GM12878 (cell line): ENCODE data around the gene TRMT44. TPM values are rescaled to one million over a fixed set of nuclear protein-coding genes. Genes with fewer than 3 reads are reported as not detected.

Experiments
- ATAC-seq: fragments of 200-7000 bp; cut with Tn5 transposase; 3 replicates; pipeline ENCODE4 v1.9.1; 2020; ENCODE audit warnings: mild to moderate bottlenecking, moderate library complexity
- BruUV-seq: library from RNA; stranded (reverse); fragments of 400-500 nt; replicated peaks from 2 replicates; lab custom pipeline; 2021; lab: Mats Ljungman, UMichigan
- CTCF ChIA-PET: fragments of 300-600 bp; sonication (Branson Sonifier 250); formaldehyde crosslinking; extraction: SDS; loops from one replicate; lab custom pipeline; 2021; ENCODE audit warnings: inconsistent platforms; lab: Yijun Ruan, JAX
- POLR2A ChIA-PET: fragments of 350-600 bp; formaldehyde crosslinking; extraction: SDS; loops from one replicate; lab custom pipeline; 2021; ENCODE audit warnings: inconsistent platforms; lab: Charles Lee
- RAD21 ChIA-PET: fragments of 300-600 bp; sonication (Branson Sonifier 250); formaldehyde crosslinking; loops from one replicate; lab custom pipeline; 2023; ENCODE audit warnings: antibody characterized with exemption; ENCODE audit not compliant: unreplicated experiment; lab: Charles Lee
- SMC1A ChIA-PET: fragments of 300-600 bp; sonication (Branson Sonifier 250); formaldehyde crosslinking; loops from one replicate; lab custom pipeline; 2023; ENCODE audit not compliant: unreplicated experiment, uncharacterized antibody; lab: Charles Lee
- DNase-seq: peaks from one replicate; pipeline ENCODE4 v3.0.0-alpha.2; 2011; ENCODE audit warnings: low read depth, low spot score
- FAIRE-seq: peaks from 3 replicates; lab custom pipeline; 2011; peaks lifted over from hg19 to GRCh38; lab: Jason Lieb, UNC
- H2AFZ ChIP-seq: 2 replicates; pipeline ENCODE4 v1.6.0; 2011; ENCODE audit warnings: low read depth, low read length, control low read depth; ENCODE audit not compliant: control insufficient read depth
- H3K27ac ChIP-seq: 2 replicates; pipeline ENCODE4 v1.5.1; 2011; ENCODE audit warnings: control low read depth; ENCODE audit not compliant: control insufficient read depth, insufficient read depth
- H3K27me3 ChIP-seq, 2 experiments: replicated peaks in 1 of 2; 2 replicates each; pipeline versions ENCODE4 v1.6.0 to v1.6.1; 2011; ENCODE audit warnings: low read length in 1 of 2; ENCODE audit not compliant: control insufficient read depth in 2 of 2, insufficient read depth in 2 of 2
- H3K36me3 ChIP-seq, 2 experiments: 2 replicates each; pipeline ENCODE4 v1.5.1; 2011; ENCODE audit warnings: low read length in 1 of 2; ENCODE audit not compliant: control insufficient read depth in 2 of 2, insufficient read depth in 2 of 2
- H3K4me1 ChIP-seq: 2 replicates; pipeline ENCODE4 v1.6.1; 2011; ENCODE audit warnings: mild to moderate bottlenecking, low read length, moderate library complexity, mixed read lengths; ENCODE audit not compliant: control insufficient read depth, insufficient read depth
- H3K4me2 ChIP-seq: 2 replicates; pipeline ENCODE4 v1.6.0; 2011; ENCODE audit warnings: control low read depth; ENCODE audit not compliant: control insufficient read depth, insufficient read depth
- H3K4me3 ChIP-seq: fragments of 200-600 bp; sonication (generic); 2 replicates; pipeline ENCODE4 v1.5.1; 2016
- H3K79me2 ChIP-seq: 2 replicates; pipeline ENCODE4 v1.6.0; 2011; ENCODE audit warnings: low read length; ENCODE audit not compliant: control insufficient read depth, insufficient read depth
- H3K9ac ChIP-seq: 2 replicates; pipeline ENCODE4 v1.8.0; 2011; ENCODE audit warnings: low read length, control low read depth, mixed read lengths; ENCODE audit not compliant: control insufficient read depth, insufficient read depth
- H3K9me3 ChIP-seq: replicated peaks from 3 replicates; pipeline ENCODE4 v1.5.1; 2011; ENCODE audit warnings: mild to moderate bottlenecking, low read length; ENCODE audit not compliant: control insufficient read depth, insufficient read depth
- H4K20me1 ChIP-seq: 2 replicates; pipeline ENCODE4 v1.6.0; 2011; ENCODE audit not compliant: control insufficient read depth, insufficient read depth
- BRCA1 ChIP-seq: IDR thresholded peaks from 2 replicates; pipeline ENCODE4 v1.6.1; 2011; ENCODE audit warnings: low read depth, low read length, improper control_type of control experiment
- CHD4 ChIP-seq: fragments of 200-600 bp; sonication (generic); IDR thresholded peaks from 2 replicates; pipeline ENCODE4 v1.6.1; 2016; ENCODE audit warnings: mild to moderate bottlenecking
- CREB1 ChIP-seq: IDR thresholded peaks from 2 replicates; pipeline ENCODE4 v1.6.1; 2012; ENCODE audit warnings: low read depth, mild to moderate bottlenecking, inconsistent platforms
- EED ChIP-seq: sonication (generic); IDR thresholded peaks from 2 replicates; pipeline ENCODE4 v1.6.1; 2016; ENCODE audit warnings: antibody characterized with exemption, low read depth
- HDGF ChIP-seq: fragments of 450-650 bp; IDR thresholded peaks from 2 replicates; pipeline ENCODE4 v1.6.1; 2016; ENCODE audit warnings: antibody characterized with exemption
- KDM1A ChIP-seq: fragments of 200-600 bp; sonication (generic); IDR thresholded peaks from 2 replicates; pipeline ENCODE4 v1.6.1; 2016; ENCODE audit warnings: borderline replicate concordance
- RELA ChIP-seq: fragments of 450-650 bp; IDR thresholded peaks from 2 replicates; pipeline ENCODE4 v1.8.0; 2014; ENCODE audit warnings: borderline replicate concordance; ENCODE audit not compliant: partially characterized antibody
- RUNX3 ChIP-seq: IDR thresholded peaks from 2 replicates; pipeline ENCODE4 v1.6.1; 2012; ENCODE audit warnings: low read length, inconsistent platforms
- ZBTB40 ChIP-seq: fragments of 450-650 bp; IDR thresholded peaks from 2 replicates; pipeline ENCODE4 v1.6.1; 2016; ENCODE audit warnings: mild to moderate bottlenecking, moderate library complexity, borderline replicate concordance
- ZNF207 ChIP-seq: fragments of 450-650 bp; IDR thresholded peaks from 2 replicates; pipeline ENCODE4 v1.6.1; 2014; ENCODE audit warnings: antibody characterized with exemption, mild to moderate bottlenecking, borderline replicate concordance
- ZNF217 ChIP-seq: fragments of 450-650 bp; IDR thresholded peaks from 2 replicates; pipeline ENCODE4 v1.6.1; 2017; ENCODE audit warnings: antibody characterized with exemption, mild to moderate bottlenecking
- ZNF622 ChIP-seq: fragments of 450-650 bp; IDR thresholded peaks from 2 replicates; pipeline ENCODE4 v1.6.1; 2017; ENCODE audit warnings: mild to moderate bottlenecking, inconsistent platforms
- ZZZ3 ChIP-seq: IDR thresholded peaks from 2 replicates; pipeline ENCODE4 v1.6.1; 2011; ENCODE audit warnings: low read depth; ENCODE audit not compliant: control insufficient read depth, insufficient read length
- WGBS: methylation state at CpG from one replicate; pipeline ENCODE4 v1.1.6; 2016; ENCODE audit warnings: low lambda C conversion rate; ENCODE audit not compliant: insufficient replicate concordance, insufficient coverage; ENCODE audit errors: missing lambda C conversion rate; 5-methylcytosine and 5-hydroxymethylcytosine counted together
- in situ Hi-C: fragments of 300-500 bp; cut with MboI; formaldehyde crosslinking; loops from 9 replicates; pipeline ENCODE4 v1.14.3; 2018; ENCODE audit warnings: mixed read lengths
- intact Hi-C: fragments of 100-400 bp; cut with micrococcal nuclease; formaldehyde crosslinking; loops from one replicate; pipeline ENCODE4 v1.14.2; 2022; ENCODE audit not compliant: unreplicated experiment
- polyA plus RNA-seq, 11 experiments: library from polyadenylated mRNA; depleted of rRNA in 4 of 11; unstranded in 6 of 11; stranded (reverse) in 5 of 11; fragments of >200 nt; fragmentation: Nextera tagmentation in 4 of 11; fragmentation: Illumina TruSeq in 1 of 11; extraction: Ambion mirVana in 4 of 11; extraction: Trizol in 1 of 11; gene quantifications; 1 replicate in 1 of 11; 2 replicates in 10 of 11; pipeline versions ENCODE4 v1.2.1 to v1.2.3, GENCODE V29; 2011 to 2016; ENCODE audit warnings: inconsistent platforms in 2 of 11, missing spikeins in 2 of 11, low read depth in 1 of 11
- total RNA-seq, 4 experiments: library from RNA; depleted of rRNA in 3 of 4; stranded (reverse); fragments of >200 nt in 3 of 4; fragmentation: Illumina TruSeq in 1 of 4; extraction: Trizol in 1 of 4; gene quantifications; 2 replicates each; pipeline versions ENCODE4 v1.2.1 to v1.2.3, GENCODE V29; 2013 to 2021
- TF ChIP-seq, protein P1 (sequence below): fragments of 450-650 bp; formaldehyde crosslinking; IDR thresholded peaks from 2 replicates; pipeline ENCODE4 v1.4.0; 2020; ENCODE audit warnings: mild to moderate bottlenecking, moderate library complexity
- TF ChIP-seq, protein P2 (sequence below): fragments of 450-650 bp; IDR thresholded peaks from 2 replicates; pipeline ENCODE4 v1.6.1; 2018; ENCODE audit warnings: borderline replicate concordance, mild to moderate bottlenecking; ENCODE audit not compliant: partially characterized antibody

TRMT44 gene
- total and polyA plus RNA-seq, 10 of the 15 experiments (the other 5 are each of a cell fraction or from before 2014, with no cell fraction given): 1.3 to 18.5 (median 10.1) TPM

GRCh38 chr4:8422327-8422726 lies 18.2 kb upstream of the TRMT44 start (continued):
- TF ChIP-seq ZNF207 (no peak), CREB1 (no peak), ZNF622 (no peak), ZNF217 (no peak), ZZZ3 (no peak)
- TF ChIP-seq, protein P1, sequence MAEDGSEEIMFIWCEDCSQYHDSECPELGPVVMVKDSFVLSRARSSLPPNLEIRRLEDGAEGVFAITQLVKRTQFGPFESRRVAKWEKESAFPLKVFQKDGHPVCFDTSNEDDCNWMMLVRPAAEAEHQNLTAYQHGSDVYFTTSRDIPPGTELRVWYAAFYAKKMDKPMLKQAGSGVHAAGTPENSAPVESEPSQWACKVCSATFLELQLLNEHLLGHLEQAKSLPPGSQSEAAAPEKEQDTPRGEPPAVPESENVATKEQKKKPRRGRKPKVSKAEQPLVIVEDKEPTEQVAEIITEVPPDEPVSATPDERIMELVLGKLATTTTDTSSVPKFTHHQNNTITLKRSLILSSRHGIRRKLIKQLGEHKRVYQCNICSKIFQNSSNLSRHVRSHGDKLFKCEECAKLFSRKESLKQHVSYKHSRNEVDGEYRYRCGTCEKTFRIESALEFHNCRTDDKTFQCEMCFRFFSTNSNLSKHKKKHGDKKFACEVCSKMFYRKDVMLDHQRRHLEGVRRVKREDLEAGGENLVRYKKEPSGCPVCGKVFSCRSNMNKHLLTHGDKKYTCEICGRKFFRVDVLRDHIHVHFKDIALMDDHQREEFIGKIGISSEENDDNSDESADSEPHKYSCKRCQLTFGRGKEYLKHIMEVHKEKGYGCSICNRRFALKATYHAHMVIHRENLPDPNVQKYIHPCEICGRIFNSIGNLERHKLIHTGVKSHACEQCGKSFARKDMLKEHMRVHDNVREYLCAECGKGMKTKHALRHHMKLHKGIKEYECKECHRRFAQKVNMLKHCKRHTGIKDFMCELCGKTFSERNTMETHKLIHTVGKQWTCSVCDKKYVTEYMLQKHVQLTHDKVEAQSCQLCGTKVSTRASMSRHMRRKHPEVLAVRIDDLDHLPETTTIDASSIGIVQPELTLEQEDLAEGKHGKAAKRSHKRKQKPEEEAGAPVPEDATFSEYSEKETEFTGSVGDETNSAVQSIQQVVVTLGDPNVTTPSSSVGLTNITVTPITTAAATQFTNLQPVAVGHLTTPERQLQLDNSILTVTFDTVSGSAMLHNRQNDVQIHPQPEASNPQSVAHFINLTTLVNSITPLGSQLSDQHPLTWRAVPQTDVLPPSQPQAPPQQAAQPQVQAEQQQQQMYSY (CRISPR knock-in tag): no peak

- intact Hi-C loops (no loop called here), in situ Hi-C loops (no loop called here)
- FAIRE-seq: no peak
- ChIA-PET POLR2A (interaction anchor here (0.6 kb wide), 1 partner anchor 28 kb away, joined by 8 read pairs; no protein-coding TSS in a partner anchor), SMC1A (no interaction called here), CTCF (interaction anchor here (0.7 kb wide), 1 partner anchor 16 kb away, joined by 3 read pairs; no protein-coding TSS in a partner anchor), RAD21 (no interaction called here)
- no peaks in the 10 kb centered on the region for H3K9me3 ChIP-seq
- BruUV-seq: no TSS peak
- no peaks in the 10 kb centered on the region for H3K27me3 ChIP-seq
- no peak for ATAC-seq
- H3K9ac ChIP-seq: no peak overlapping the region
- H2AFZ ChIP-seq: no peak overlapping the region
- H3K79me2 ChIP-seq: peaks cover 4% of the 10 kb centered on the region
- no peaks in the 10 kb centered on the region for H3K36me3 ChIP-seq
- peaks cover 20% of the 10 kb centered on the region for H3K4me1 ChIP-seq
- H4K20me1 ChIP-seq: no peaks in the 10 kb centered on the region
- no peak overlapping the region for H3K4me3 ChIP-seq
- H3K4me2 ChIP-seq: no peak overlapping the region
- no peak overlapping the region for H3K27ac ChIP-seq
- no peak for DNase-seq
- WGBS: 97% methylated on average over 5 of the region's 5 CpGs
- TF ChIP-seq, protein P2, sequence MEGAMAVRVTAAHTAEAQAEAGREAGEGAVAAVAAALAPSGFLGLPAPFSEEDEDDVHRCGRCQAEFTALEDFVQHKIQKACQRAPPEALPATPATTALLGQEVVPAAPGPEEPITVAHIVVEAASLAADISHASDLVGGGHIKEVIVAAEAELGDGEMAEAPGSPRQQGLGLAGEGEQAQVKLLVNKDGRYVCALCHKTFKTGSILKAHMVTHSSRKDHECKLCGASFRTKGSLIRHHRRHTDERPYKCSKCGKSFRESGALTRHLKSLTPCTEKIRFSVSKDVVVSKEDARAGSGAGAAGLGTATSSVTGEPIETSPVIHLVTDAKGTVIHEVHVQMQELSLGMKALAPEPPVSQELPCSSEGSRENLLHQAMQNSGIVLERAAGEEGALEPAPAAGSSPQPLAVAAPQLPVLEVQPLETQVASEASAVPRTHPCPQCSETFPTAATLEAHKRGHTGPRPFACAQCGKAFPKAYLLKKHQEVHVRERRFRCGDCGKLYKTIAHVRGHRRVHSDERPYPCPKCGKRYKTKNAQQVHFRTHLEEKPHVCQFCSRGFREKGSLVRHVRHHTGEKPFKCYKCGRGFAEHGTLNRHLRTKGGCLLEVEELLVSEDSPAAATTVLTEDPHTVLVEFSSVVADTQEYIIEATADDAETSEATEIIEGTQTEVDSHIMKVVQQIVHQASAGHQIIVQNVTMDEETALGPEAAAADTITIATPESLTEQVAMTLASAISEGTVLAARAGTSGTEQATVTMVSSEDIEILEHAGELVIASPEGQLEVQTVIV: no peak
- TF ChIP-seq EED (no peak), KDM1A (no peak), RUNX3 (no peak), HDGF (no peak), ZBTB40 (no peak), BRCA1 (no peak), CHD4 (no peak), RELA (no peak)
Observed at GRCh38 chr4:8422786-8423185, 17.8 kb upstream of the TRMT44 start.
